ENCODE measurements around the gene C1QTNF1. TPM values are rescaled to one million over a fixed set of nuclear protein-coding genes. Genes with fewer than 3 reads are reported as not detected.

The C1QTNF1 gene
- total RNA-seq, 3 donors from 2014 or later (not counting 1 experiment from before 2014, with no cell fraction given) = 0.20 to 0.28 TPM; not detected in 1

DNA sequence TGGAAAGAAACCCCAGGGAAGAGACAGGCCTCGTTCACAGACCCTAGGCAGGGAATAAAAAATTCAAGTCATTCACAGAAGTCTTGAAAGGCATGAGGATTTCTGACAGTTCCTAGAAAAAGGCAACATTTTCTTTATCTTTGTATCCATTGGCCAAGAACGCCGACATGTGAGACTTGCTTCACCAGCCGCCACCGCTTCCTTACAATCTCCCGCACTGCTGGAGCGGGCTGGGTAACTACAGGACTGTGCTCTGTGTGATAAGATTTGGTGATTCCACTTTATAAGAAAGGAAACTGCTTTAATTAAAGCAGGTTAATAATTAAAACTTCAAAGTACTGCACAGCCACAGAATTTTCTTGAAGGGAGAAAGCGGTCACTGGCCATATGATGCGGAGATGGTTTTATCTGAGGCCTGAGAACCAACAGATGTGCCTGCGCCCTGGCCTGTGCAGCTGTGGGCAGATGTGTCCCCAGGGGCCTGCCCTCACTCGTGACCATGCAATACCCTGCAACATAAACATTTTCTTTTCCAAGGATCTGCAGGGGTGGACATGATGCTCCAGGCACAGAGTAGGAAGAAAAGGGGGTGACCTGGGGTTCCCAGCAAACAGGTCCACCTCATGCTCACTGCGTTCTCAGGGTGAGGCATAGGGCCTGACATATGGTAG is 31.3 kb upstream of the C1QTNF1 start:
- 91% methylated on average over 11 of the region's 12 CpGs for WGBS (ENCODE audit: insufficient coverage)
- peak overlapping the region; percentile 29 to 54 for H3K27ac Mint-ChIP-seq
- DNase-seq = no peak
- no peak overlapping the region for H3K4me3 ChIP-seq (ENCODE audit: low read length)
- no peaks in the 10 kb centered on the region for H3K9me3 Mint-ChIP-seq
- H3K4me1 Mint-ChIP-seq = peaks cover 12 to 22% of the 10 kb centered on the region in 2 donors
- no peak overlapping the region for H3K4me3 Mint-ChIP-seq
- ATAC-seq = no peak
- H3K27me3 Mint-ChIP-seq (ENCODE audit: low read depth in 2 of 2) = no peaks in the 10 kb centered on the region
- TF ChIP-seq, protein P1, sequence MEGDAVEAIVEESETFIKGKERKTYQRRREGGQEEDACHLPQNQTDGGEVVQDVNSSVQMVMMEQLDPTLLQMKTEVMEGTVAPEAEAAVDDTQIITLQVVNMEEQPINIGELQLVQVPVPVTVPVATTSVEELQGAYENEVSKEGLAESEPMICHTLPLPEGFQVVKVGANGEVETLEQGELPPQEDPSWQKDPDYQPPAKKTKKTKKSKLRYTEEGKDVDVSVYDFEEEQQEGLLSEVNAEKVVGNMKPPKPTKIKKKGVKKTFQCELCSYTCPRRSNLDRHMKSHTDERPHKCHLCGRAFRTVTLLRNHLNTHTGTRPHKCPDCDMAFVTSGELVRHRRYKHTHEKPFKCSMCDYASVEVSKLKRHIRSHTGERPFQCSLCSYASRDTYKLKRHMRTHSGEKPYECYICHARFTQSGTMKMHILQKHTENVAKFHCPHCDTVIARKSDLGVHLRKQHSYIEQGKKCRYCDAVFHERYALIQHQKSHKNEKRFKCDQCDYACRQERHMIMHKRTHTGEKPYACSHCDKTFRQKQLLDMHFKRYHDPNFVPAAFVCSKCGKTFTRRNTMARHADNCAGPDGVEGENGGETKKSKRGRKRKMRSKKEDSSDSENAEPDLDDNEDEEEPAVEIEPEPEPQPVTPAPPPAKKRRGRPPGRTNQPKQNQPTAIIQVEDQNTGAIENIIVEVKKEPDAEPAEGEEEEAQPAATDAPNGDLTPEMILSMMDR (IDR thresholded peaks at IDR 0.05) = no peak
- no peaks in the 10 kb centered on the region for H3K9me3 ChIP-seq (ENCODE audit: control insufficient read depth, insufficient read depth, low read length)
- peaks cover 47% of the 10 kb centered on the region for H3K36me3 ChIP-seq (ENCODE audit: control insufficient read depth, insufficient read depth, low read length)
- H3K36me3 Mint-ChIP-seq = no peaks in the 10 kb centered on the region
- H3K4me1 ChIP-seq (ENCODE audit: control insufficient read depth, insufficient read depth, low read length) = peaks cover 9% of the 10 kb centered on the region
- no peak overlapping the region for H3K27ac ChIP-seq (ENCODE audit: low read length)
- no peaks in the 10 kb centered on the region for H3K27me3 ChIP-seq (ENCODE audit: control insufficient read depth, insufficient read depth, low read length)
- intact Hi-C loops (cut with micrococcal nuclease) = no loop called here

DNA sequence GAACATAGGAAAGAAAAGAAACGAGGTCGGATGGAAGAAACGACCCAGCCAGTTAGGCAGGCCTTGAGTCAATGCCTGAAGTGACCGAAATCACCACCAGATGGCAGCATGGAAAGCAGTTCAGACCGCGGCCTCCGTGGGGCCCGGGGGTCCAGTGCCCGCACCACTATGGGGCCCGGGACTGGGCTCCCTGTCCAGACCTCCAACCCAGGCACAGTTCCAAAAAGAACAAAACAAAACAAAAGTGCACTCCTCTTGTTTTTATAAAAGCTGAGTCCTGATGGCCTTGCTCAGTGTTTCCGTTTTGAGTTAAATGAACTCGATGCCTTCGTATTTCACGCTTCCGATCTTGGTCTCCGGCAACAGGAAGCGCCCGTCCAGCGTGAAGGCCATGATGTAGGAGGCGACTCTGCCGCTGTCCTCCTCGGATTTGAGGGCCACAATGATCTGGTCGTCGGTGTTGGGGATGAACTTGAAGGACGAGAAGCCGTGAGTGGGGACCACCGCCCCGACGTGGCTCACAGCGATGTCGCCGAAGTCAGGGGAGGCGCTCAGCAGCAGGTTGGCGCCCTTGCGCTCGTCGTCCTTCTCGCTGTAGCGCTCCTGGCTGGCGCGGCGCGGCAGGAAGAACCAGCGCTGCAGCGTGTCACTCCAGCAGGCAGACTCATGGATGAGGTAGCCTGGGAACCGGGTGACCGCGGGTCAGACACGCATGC is 30.6 kb upstream of the C1QTNF1 start:
- intact Hi-C loops (cut with micrococcal nuclease) = no loop called here
- Histone ChIP-seq H3K36me3 (ENCODE audit: control insufficient read depth, insufficient read depth, low read length) (peaks cover 51% of the 10 kb centered on the region), H3K27me3 (ENCODE audit: control insufficient read depth, insufficient read depth, low read length) (no peaks in the 10 kb centered on the region), H3K9me3 (ENCODE audit: control insufficient read depth, insufficient read depth, low read length) (no peaks in the 10 kb centered on the region), H3K27ac (ENCODE audit: low read length) (no peak overlapping the region), H3K4me1 (ENCODE audit: control insufficient read depth, insufficient read depth, low read length) (peaks cover 9% of the 10 kb centered on the region), H3K4me3 (ENCODE audit: low read length) (no peak overlapping the region)
- Mint-ChIP-seq H3K36me3 (no peaks in the 10 kb centered on the region), H3K27ac (peak overlapping the region; percentile 29 to 54), H3K4me1 (peaks cover 12 to 22% of the 10 kb centered on the region in 2 donors), H3K4me3 (no peak overlapping the region), H3K9me3 (no peaks in the 10 kb centered on the region), H3K27me3 (ENCODE audit: low read depth in 2 of 2) (no peaks in the 10 kb centered on the region)
- WGBS (ENCODE audit: insufficient coverage) = 83% methylated on average over 49 of the region's 49 CpGs
- ATAC-seq (peak; percentile 56 to 74 (median 70)), DNase-seq (peak in 1 of 2 donors; percentile 74)
- TF ChIP-seq, protein P1 (IDR thresholded peaks at IDR 0.05) = peak; percentile 73

DNA sequence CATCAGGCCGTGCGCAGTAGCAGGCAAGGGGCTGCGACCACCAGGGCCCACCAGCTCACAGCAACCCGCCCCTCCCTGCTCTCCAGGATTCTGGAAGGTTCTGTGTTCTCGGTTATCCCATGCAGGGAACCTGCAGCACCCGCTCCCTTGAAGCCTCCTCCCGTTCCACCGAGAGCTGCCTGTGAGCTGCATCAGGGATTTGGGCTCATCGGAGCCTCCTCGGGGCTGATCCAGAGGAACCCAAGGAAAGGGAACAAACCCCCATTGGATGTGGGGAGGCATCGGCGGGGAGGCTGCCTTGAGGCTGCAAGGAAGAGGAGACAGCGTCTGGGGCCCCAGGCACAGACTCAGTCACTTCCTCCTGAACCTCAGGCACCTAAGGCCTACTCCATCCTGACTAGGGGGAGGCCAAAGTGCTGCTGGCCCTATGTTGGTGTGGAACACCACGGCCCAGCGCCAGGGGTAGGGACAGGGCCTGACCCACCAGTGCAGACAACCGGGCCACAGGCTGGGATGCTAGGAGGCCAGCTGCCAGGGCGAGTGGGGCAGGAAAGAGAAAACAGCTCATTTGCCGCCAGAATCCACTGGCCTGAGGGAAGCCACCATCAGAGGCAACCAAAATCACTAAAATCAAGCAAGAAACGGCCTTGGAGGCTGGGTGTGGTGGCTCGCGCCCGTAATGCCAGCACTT is 29.8 kb upstream of the C1QTNF1 start:
- 95% methylated on average over 22 of the region's 22 CpGs for WGBS (ENCODE audit: insufficient coverage)
- H3K27me3 ChIP-seq (ENCODE audit: control insufficient read depth, insufficient read depth, low read length) = no peaks in the 10 kb centered on the region
- Mint-ChIP-seq H3K4me1 (peaks cover 12 to 22% of the 10 kb centered on the region in 2 donors), H3K36me3 (no peaks in the 10 kb centered on the region), H3K9me3 (no peaks in the 10 kb centered on the region), H3K27me3 (ENCODE audit: low read depth in 2 of 2) (no peaks in the 10 kb centered on the region), H3K4me3 (no peak overlapping the region), H3K27ac (no peak overlapping the region)
- peaks cover 9% of the 10 kb centered on the region for H3K4me1 ChIP-seq (ENCODE audit: control insufficient read depth, insufficient read depth, low read length)
- H3K27ac ChIP-seq (ENCODE audit: low read length) = no peak overlapping the region
- no peak overlapping the region for H3K4me3 ChIP-seq (ENCODE audit: low read length)
- no peaks in the 10 kb centered on the region for H3K9me3 ChIP-seq (ENCODE audit: control insufficient read depth, insufficient read depth, low read length)
- intact Hi-C loops (cut with micrococcal nuclease) = no loop called here
- TF ChIP-seq, protein P1 (IDR thresholded peaks at IDR 0.05) = no peak
- ATAC-seq = no peak
- DNase-seq = no peak
- peaks cover 51% of the 10 kb centered on the region for H3K36me3 ChIP-seq (ENCODE audit: control insufficient read depth, insufficient read depth, low read length)
